Loucy (cell line): Measurements from ENCODE around the gene CDH20.

Source experiments
- EZH2phosphoT487 ChIP-seq: fragments of 200-600 bp; IDR thresholded peaks from 2 replicates; pipeline ENCODE4 v1.6.1; 2018; ENCODE audit warnings: antibody characterized with exemption, mild to moderate bottlenecking, moderate library complexity, borderline replicate concordance
- TF ChIP-seq, protein P1 (sequence below): fragments of 200-600 bp; sonication (generic); conservative IDR thresholded peaks from 2 replicates; pipeline ENCODE4 v1.5.1; 2014; ENCODE audit warnings: mild to moderate bottlenecking, antibody characterized with exemption, low read length

DNA sequence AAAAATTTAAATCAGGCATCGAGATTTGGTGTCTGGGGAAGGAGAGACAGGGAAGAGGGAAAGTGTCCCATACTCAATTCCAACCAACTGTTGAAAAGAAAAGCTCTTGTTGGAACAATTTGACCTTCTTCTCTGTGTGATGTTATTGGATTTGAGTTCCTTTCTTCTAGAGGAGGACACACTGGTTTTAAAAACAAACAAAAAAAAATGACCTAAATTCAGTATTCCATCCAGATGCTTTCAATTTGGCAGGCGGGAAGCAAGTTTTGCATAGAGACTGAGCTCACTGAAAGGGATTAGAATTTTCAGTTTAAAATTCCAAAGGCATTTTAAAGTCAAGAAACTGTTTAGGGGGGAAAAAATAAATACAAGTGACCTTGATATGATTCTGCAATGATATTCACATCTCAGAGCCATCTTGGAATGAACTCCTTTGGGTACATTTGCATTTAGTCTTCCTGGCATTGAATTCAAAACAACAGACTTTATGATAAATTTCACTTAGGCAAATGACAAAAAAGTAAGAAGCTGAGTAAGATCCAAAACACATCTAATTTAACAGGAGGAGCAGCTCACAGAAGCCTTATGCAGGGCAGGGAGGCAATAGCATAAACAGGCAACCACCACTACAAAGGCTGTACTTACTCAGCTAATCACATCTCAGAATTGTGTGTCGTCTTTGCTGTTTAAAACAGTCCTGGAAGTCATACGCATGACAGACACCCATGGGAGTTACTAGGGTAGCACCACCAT, 126.8 kb downstream of the CDH20 start:
- TF ChIP-seq, protein P1, sequence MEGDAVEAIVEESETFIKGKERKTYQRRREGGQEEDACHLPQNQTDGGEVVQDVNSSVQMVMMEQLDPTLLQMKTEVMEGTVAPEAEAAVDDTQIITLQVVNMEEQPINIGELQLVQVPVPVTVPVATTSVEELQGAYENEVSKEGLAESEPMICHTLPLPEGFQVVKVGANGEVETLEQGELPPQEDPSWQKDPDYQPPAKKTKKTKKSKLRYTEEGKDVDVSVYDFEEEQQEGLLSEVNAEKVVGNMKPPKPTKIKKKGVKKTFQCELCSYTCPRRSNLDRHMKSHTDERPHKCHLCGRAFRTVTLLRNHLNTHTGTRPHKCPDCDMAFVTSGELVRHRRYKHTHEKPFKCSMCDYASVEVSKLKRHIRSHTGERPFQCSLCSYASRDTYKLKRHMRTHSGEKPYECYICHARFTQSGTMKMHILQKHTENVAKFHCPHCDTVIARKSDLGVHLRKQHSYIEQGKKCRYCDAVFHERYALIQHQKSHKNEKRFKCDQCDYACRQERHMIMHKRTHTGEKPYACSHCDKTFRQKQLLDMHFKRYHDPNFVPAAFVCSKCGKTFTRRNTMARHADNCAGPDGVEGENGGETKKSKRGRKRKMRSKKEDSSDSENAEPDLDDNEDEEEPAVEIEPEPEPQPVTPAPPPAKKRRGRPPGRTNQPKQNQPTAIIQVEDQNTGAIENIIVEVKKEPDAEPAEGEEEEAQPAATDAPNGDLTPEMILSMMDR: no peak
- no peak for TF ChIP-seq EZH2phosphoT487
